Stimulated activated CD8-positive, alpha-beta memory T cell treated with anti-CD3 and anti-CD28 coated beads, Interleukin-4, amount 100 ng/mL, for 48 hours (primary cell): ENCODE measurements around the gene P3H1.

ENCODE experiments used
- DNase-seq: peaks from one replicate; pipeline ENCODE4 v3.0.0-alpha.2; 2020

P3H1 gene

GRCh38 chr1:42743317-42744147, 23.3 kb downstream of the P3H1 start:
- no peak for DNase-seq

GRCh38 chr1:42742617-42743316, 24.1 kb downstream of the P3H1 start:
- no peak for DNase-seq

DNA sequence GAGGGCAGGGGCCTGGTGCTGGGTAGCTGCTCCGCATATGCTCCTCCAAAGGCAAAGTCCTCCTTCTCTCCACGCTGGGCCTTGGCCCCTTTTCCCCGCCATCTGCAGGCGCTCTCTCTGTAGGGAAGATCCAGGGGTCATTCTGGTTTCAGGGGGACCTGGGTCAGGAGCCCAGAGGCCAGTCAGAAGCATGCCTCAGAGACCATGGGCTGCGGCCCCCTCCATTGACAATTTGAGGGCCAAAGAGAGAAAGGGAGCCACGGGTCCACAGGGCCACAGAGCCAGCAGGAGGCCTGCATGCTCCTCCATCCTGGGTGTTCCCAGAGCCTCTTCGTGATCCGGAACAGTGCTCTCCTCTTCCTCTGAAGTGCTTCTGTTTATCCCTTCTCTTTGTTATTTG, 24.7 kb downstream of the P3H1 start:
- DNase-seq: no peak

GRCh38 chr1:42741706-42742105, 25.1 kb downstream of the P3H1 start:
- DNase-seq: no peak

DNA sequence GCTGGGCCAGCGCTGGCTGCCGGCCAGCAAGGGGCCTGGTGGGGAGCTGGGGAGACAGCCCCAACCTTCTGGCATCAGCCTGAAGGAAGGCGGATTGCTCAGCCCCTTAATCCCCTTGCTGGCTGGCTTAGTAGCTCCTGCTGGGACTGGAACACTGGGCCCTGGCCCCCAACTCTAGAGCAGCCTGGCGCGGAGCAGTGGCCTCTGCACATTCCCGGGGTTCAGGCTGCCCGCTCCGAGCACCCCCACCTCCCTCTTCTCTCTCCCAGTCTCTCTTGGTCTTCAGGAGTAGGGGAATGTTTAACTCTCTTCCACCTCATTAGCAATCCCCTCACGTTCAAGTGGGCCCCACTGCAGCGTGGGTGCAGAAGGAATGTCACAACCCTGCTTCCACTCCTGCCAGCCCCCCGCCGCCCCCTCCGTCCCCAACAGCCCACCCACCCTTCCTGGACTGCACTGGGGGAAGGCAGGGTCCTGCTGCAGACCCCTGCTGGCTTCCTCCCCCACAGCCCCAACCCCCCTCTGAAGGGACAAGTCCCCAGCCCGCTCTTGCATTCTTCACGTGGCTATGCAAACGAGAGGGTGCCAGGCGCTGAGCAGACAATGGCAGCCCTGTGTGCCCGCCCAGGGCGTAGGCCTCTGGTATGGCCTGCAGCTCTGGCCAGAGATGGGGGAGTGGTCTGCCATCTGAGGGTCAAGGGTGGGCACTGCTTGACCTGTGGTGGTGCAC, 25.8 kb downstream of the P3H1 start:
- no peak for DNase-seq

DNA sequence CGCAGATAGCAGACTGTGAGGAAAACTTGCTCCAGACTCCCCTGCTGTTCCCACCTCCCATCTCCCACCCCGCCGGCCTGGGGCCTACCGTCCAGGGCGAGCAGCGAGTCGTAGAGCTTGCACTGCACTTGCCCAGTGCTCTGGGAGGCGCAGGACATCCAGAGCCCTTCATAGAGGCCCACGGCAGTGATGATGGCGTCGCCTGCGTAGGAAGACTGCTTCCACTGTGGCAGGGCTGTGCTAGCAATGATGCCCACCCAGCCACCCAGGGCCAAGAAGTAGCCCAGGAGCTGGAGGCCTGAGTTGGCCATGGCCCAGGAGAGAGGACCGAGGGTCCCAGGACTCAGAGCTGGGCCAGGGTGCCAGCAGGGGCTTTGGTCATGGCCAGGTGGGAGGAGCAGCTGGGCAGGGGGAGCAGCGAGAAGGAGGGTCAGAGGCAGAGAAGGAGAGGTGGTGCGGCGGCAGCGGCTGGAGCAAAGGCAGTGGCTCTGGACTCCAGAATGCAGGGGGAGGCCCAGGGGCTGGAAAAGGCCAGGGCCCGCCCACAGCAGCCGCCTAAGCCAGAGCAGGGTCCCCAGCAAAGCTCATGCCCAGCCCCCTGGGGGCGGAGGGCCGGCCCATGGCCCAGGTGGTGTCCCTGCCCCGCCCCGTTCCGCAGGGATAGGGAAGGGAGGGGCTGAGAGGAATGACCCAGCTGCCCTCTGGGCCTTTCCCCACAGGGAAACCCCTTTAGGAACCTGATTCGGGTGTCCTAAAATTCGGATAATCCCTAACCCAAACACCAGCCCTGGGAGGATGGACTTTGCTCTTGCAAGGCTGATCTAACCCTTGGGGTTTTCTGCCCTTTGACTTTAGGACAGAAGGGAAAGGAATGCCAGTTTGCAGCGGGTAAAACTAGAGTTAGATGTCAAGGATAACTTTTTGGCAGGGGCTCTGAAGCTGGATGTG, 26.8 kb downstream of the P3H1 start, which contains the start of gene CLDN19:
CLDN19 (minus strand) TSS at position 484 of the 948 bp plus-strand sequence; CDS start at position 311, 173 bp downstream.
- no peak for DNase-seq

DNA sequence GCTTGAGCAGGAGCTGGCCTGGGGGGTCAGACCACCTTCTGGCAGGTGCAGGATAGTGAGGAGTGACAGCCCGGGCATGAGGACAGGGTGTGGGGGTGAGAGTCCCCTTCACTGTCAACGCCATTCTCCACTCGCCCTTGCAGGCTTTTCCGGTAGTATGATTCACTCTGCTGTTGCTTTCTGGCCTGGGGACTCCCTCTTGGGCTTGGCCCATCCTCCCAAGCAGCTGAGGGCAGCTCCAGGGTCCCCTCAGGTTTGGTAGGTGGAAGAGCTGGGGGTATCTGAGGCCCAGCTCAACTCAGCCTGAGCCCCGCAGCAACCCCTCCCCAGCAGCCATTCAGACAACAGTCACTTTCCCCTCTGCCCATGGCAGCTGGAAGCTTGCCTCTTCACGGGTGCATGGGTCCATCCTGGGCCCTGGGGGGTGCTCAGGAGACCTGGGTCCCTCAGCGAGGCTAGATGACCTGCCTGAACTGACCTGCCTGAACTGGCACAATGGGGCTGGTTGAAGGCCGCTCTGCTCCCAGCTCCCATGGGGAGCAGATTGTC, 28.1 kb downstream of the P3H1 start:
- no peak for DNase-seq

GRCh38 chr1:42737986-42738677, 28.7 kb downstream of the P3H1 start:
- DNase-seq: no peak

GRCh38 chr1:42737257-42737656, 29.6 kb downstream of the P3H1 start:
- no peak for DNase-seq

DNA sequence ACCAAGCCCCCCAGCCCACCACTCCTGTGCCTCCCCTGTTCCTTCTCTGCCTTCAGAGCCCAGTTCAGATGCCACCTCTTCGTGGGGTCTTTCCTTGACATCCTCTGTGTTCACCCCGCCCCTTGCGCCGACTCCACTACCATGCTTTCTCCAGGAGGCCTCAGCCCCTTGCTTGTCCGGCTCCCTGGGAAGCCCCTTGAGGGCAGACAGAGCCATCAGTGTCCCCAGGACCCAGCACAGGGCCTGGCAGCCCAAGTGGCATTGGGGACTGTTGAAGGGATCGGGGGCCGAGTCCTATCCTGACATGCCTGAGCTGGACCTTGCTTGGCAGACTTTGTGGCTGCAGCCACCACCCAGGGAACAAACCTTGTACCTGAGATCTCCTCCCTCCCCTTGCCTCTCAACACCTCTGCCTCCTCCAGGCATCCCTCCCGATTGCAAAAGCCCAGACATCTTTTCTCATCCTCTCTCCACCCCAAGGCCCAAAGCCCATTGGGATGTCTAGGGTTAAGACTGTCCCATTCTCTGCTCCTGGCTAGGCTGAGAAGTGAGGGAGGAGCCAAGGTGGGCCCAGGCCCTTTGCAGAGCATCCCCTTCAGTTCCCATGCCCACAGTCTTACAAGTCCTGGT, 30.1 kb downstream of the P3H1 start:
- no peak for DNase-seq

DNA sequence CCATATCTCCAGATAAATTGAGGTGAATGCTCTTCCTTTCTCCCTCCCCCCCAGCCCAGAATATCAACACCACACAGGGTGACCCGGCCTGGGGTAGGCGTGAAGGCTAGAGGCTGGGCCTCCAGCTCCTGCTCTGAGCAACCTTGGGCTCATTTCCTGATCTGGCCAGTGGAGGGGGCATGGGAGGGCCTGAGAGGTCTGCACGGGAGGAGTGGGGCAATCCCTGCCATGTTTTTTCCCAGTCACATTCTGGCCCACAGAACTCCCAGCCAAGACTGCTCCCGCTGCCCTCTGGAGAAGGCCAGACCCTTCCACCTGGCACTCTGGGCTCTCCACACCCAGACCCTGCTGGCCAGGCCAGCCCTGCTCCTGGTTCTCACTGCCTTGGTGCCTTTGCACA, 30.7 kb downstream of the P3H1 start:
- peak; percentile 32 for DNase-seq

- DNase-seq: no peak
Measured at GRCh38 chr1:42735477-42736105, 31.2 kb downstream of the P3H1 start.

- DNase-seq: peak; percentile 5
Measured at GRCh38 chr1:42735056-42735455, 31.8 kb downstream of the P3H1 start.

- DNase-seq: peak; percentile 6
Measured at GRCh38 chr1:42734201-42735035, 32.4 kb downstream of the P3H1 start.

- DNase-seq: peak; percentile 14
Measured at GRCh38 chr1:42733415-42734200, 33.2 kb downstream of the P3H1 start.

- DNase-seq: peak; percentile 12
Measured at GRCh38 chr1:42732126-42732680, 34.6 kb downstream of the P3H1 start.

DNA sequence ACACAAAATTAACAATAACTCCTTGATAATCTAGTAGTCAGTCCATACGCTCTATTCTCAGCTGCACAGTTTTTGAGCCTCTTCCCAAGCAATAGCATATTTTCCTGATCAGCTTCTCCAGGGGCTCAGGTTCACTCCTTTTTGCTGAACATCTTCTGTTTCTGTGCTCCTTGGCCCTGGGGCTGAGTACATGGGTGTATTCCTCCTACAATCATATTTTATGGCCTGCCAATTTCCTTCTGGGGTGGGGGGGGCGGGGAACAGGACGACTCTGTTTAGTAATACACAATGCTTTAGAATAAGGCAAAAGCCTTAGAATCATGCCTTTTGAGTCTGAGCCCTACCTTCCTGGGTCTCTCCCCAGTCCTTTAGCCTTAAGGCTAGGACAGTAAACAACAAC, 35.2 kb downstream of the P3H1 start:
- peak; percentile 4 for DNase-seq

DNA sequence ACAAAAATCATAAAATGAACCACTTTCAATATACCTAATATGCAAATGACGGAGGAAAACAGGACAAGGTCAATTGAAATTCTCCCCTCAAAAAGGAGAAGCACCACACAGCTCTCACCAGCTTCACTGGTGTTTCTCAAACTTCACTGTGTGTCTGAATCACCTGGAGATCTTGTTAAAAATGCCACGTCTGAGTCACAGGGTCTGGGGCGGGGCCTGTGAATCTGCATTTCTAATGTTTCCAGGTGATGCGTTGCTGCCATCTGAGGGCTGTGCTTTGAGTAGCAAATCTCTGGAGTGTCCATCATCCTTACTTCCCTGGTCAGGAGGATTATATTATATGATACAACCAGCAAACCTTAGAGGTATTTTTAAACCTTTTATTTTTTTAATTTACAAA, 35.8 kb downstream of the P3H1 start:
- peak; percentile 76 for DNase-seq
